CD4-positive, alpha-beta T cell treated with Interleukin-12 subunit alpha and Interleukin-12 subunit beta, for 1 hour (primary cell): Measurements from ENCODE around the gene MYCL.
A peak's percentile ranks its signal among the peaks of the same experiment; 100 is the strongest.

Experiments
- DNase-seq: peaks from one replicate; pipeline ENCODE4 v3.0.0-alpha.2; 2020

Gene MYCL

DNA sequence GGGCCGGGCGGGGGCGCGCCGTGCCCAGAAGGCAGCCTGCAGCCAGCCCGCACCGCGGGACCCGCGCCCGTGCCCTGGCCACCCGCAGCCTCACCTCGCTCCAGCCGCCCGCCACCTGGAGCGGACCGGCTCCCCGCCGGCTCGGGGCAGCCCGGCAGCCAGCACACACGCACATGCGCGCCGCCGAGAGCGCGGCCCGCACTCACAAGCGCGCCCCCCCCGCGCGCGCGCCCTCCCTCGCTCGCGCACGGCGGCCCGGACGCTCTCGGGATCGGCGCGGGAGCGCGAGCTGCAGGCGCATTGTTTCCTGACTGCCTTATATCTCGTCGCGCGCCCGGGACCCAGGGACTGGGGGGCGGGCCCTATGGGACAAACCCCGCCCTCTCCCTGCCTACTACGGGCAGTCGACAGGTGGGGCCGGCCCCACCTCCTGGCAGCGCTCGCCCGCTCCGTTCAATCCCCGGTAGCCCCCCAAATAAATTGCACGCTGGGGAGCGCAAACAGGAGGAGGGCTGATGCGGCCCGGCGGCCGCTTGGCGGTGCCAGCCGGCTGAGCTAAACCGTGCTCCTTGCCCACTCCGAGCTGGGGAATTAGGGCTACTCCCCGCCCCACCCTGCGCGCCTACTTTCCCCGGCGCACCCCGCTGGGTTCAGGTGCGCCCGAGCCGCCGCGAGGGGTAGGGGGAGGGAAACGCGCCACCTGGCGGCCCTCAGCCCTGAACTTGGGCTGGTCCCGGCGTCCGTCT lies at the start of gene MYCL:
Gene MYCL (minus strand): TSS at position 204 of the 746 bp plus-strand sequence. CDS start 483 bp downstream, outside the sequence.
- peak; percentile 73 for DNase-seq

- no peak for DNase-seq
These were observed 48.2 kb upstream of the MYCL start for GRCh38 chr1:39949891-39950290.

GRCh38 chr1:39947260-39947659 lies 45.5 kb upstream of the MYCL start:
- no peak for DNase-seq

GRCh38 chr1:39946216-39946615 lies 44.5 kb upstream of the MYCL start:
- no peak for DNase-seq

DNA sequence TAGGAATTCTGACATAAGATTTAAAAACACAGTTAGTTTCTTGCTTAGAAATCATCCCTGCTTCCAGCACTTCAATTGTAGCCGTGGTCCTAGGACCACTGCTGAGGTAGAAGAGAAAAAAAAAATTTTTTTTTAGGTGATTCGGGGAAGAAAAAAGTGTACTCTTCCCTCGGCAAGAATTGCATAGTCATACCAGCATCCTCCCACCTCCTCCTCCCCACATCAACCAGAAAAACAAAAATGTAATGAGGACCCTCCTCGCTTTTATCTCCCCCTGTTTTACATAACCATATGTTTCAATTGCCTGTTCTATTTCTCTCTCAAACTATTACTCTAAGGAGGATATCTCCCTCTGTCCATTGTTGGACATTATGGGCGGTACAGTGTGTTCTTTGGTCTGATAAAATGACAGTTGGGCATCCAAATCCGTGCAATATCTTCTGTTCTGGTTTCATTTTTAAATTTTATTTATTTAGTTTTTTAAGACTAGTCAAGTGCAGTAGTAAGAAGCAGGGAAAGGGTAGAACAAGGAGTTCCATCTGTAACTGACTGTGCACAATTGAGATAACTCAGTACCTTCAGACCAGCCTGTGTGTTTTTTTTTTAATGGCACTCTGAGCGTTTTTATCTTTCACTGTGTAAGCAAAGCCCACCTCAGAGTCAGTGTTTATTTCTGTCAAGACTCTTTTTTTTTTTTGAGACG lies 42.8 kb upstream of the MYCL start:
- no peak for DNase-seq

GRCh38 chr1:39943471-39944290 lies 42.0 kb upstream of the MYCL start:
- no peak for DNase-seq

GRCh38 chr1:39940980-39941871 lies 39.5 kb upstream of the MYCL start:
- no peak for DNase-seq

- DNase-seq: peak; percentile 6
These were observed 38.5 kb upstream of the MYCL start for GRCh38 chr1:39940253-39940652.

DNA sequence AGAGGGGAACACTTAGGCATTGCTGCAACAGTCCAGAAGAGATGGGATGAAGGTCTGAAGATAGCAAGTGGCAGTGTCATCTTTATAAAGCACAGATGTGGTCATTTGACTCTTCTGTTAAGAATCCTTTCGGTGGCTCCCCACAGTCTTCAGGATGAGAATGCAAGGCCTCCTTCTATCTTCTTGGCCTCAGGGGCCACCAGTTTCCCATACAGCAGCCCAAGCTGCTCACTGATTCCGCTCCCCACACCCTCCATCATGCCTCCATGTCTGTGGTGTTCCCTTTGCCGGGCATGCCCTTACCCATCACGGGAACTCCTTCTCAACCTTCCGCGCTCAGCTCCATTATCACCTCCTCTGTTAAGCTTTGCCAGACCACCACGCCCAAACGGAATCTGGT lies 37.1 kb upstream of the MYCL start:
- no peak for DNase-seq

DNA sequence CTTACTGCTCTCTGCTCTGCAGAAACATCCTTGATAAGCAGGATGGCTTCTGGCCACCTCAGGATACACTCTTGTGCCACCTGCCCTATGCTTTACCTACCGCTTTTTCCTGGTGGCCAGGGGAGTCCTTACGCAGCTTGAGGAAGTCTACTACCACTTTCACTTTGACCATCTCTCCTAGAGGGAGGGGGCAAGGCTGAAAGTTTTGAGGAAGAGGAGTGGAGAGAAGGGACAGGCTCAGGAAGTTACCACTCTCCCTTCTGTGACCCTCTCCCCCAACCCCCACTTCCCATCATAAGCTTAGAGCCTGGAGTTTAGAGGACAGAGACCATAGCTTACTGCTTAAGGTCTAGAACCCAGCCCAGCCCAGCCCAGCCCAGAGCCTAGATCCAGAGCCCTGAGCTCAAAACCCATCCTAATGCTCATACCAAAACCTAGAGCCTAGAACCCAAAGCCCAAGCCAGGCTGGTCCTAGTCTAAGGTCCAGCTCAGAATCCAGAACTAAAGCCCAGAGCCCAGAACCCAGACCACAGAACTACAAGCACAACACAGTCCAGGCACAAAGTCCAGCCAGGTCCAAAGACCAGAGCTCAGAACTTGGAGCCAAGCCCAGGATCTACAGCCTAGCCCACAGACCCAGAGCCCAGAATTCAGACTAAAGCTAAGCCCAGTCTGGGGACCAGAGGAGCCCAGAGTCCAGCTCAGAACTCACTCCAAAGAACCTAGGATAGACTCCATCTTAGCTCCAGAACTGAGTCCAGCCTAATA lies 35.2 kb upstream of the MYCL start:
- no peak for DNase-seq

- DNase-seq: no peak
These were observed 32.5 kb upstream of the MYCL start for GRCh38 chr1:39933956-39934941.

DNA sequence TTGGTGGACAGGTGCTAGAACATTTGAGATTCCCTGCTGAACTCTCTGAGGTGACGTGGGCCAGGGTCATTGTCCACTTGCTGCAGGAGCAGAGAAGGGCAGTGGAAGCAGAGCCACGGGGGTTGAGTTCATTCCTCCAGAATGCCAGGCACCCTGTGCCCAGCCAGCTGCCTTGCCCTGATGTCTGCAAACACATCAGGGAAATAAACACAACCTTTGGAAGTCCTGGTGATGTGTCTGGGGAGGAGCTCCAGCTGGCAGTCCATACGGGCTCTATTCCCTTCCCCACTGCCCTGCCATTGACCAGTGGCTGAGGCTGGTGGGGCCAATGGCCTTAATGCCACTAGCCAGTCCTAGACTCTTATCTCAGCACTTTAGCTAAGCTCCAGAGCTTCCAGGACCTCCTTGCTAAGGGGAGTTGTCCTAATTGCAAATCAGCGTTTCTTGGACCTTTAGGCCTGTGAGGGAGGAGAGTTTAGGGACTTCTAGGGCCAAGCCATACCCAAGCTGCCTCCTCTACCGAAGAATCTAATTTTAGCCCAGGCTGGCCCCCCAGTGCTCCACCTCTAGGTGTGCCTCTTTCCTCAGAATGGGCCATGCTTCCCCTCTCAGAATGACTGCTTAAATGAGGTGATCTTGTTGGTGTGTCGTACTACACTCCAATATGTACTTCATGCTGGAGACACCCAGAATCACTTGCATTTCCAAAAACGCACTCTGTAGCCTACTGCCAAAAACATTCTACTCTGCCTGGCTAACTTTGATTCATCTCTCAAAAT lies 27.3 kb upstream of the MYCL start:
- no peak for DNase-seq

DNA sequence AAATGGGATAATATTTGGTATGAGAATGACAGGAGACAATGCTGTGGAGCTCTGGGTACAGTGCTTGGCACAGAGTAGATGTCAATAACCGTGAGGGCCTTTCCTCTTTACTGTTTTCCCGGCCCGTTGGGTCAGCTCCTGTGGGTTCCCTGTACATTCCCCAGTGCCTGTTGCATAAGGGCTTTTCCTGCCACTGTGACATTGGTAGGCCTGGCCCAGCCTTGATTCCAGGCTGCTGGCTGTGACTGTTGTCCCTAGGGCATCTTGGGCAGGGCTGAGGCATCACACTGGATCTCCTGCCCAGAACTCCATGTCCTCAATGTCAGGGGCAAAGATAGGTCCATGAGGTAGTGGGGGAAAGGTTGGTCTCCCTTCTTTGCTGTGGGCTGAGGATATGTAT lies 25.8 kb upstream of the MYCL start:
- DNase-seq: no peak

DNA sequence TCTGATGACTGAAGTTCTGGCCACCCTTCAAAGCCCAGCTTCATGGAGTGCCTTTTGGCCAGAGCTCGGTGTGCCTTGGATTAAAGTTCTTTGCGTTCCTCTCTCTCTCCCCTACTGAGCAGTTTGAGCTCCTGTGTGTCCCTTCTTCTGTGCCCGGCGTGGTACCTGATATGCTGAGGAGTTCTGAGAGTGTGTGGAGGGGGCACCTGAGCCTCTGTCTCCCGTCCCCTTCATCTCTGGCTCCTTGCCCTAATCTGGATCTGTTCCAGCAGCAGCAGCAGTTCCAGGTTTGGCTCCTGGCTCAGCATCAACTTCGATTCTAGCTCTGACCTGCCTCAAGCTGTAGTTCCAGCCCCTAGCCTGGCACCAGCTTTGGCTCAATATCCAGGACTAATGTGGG lies 25.1 kb upstream of the MYCL start:
- DNase-seq: no peak

- DNase-seq: no peak
These were observed 24.7 kb upstream of the MYCL start for GRCh38 chr1:39926343-39926793.

DNA sequence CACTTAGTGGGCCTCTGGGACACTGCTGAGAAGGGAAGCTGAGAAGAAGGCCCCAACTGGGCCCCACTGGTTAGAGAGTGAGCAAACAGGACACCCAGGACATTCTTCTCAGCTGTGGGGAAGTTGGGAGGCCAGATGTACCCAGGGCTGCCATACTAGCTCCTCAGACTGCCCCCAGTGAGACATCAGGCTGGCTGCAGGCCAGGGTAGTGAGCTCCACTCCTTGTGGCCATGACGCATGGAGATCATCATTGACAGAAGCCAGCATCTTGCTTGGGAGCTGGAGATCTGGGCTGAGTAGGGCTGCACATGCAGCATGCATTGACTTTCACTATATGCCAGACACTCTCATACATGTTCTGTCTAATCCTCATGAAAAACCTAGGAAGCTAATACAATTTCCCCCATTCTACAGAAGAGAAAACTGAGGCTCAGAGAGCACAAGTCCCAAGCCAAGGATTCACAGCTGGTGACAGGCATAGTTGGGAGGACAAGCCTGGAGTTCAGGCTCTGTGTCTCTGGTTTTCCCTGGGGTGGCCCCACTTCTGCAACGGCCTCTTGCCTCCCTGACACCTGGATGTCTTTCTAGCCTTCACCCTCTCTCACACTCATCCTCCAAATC lies 24.1 kb upstream of the MYCL start:
- DNase-seq: no peak

DNA sequence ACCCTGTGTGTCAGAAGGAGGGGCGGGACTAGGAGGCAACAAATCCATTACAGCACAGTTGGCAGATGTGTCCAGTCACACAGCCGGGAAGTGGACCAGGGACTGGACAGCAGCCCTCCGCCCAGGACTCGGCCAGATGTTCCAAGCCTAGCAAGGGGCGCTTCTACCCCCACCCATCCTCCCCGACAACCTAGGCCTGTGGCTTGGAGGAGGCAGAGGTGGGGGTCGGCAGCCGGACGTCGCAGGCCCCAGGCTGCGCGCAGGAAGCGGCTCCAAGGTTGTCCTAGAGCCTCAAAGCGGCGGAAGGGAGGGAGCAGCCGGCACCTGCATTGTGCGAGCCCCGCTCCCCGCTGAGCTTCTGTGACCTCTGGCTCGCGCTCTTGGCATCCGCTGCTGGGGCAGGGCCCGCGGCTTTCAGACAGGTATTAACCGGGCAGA lies 20.6 kb upstream of the MYCL start:
- DNase-seq: no peak

DNA sequence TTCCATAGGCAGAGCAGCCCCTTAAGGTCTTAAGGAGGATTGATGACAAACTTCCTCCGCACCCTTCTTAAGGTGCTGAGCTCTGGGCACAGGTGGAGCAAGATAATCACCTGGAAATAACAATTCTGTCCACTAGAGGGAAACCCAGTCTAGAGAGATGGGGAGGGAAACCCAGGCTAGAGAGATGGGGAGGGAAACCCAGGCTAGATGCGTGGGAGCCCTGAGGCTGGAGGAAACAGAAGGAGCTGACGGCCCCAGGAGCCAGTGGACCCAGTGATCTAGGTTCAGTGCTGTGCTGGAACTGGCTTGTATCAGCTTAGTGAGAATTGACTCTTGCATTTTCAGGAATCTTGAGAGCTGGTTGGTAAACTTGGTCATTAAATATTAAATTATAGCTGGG lies 17.8 kb upstream of the MYCL start:
- DNase-seq: peak; percentile 74

DNA sequence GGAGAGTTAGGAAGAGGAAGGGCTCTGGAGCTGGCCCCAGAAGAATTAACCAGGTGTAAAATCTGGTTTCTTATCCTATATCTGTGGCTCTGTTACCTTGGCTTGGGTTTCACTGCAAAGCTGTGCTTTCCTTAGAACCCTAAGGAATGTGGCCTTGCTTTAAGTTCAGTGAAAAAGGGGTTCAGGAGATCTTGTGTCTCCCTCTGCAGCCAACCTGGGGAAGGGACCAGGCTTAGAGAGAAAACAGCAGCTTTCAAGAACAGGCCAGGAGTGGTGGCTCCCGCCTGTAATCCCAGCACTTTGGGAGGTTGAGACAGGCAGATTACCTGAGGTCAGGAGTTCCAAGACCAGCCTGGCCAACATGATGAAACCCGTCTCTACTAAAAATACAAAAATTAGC lies 16.1 kb upstream of the MYCL start:
- no peak for DNase-seq
